SK-N-MC (cell line): ENCODE results near the gene ME3.

Source experiments
- EZH2 ChIP-seq: fragments of 200-600 bp; sonication (generic); IDR thresholded peaks from one replicate; pipeline ENCODE4 v1.6.1; 2017; ENCODE audit warnings: antibody characterized with exemption
- FOXP2 ChIP-seq: optimal IDR thresholded peaks from 2 replicates; pipeline ENCODE3; 2011; ENCODE audit warnings: mild to moderate bottlenecking, moderate library complexity; ENCODE audit not compliant: insufficient read depth; ENCODE audit errors: extremely low read length, control extremely low read depth
- POLR2AphosphoS5 ChIP-seq: IDR thresholded peaks from 2 replicates; pipeline ENCODE4 v1.6.1; 2012; ENCODE audit warnings: mild to moderate bottlenecking, low read depth, low read length, borderline replicate concordance

GRCh38 chr11:86403458-86403857, 269.0 kb downstream of the ME3 start:
- TF ChIP-seq EZH2, result no peak
- TF ChIP-seq POLR2AphosphoS5, result no peak
- TF ChIP-seq FOXP2, result no peak
